Breast epithelium (tissue), 3 donors: Measurements from ENCODE around the gene RALGPS1.

Source experiments
- CTCF ChIP-seq, 3 donors: fragments of 450-650 bp; IDR thresholded peaks; one replicate each; pipeline ENCODE4 v1.5.1; 2016 to 2017; ENCODE audit warnings: antibody characterized with exemption in 3 of 3, mild to moderate bottlenecking in 3 of 3, moderate library complexity in 3 of 3
- POLR2AphosphoS5 ChIP-seq, 3 donors: sonication (generic); formaldehyde crosslinking; IDR thresholded peaks; one replicate each; pipeline ENCODE4 v1.6.1; 2017; ENCODE audit warnings: antibody characterized with exemption in 3 of 3

DNA sequence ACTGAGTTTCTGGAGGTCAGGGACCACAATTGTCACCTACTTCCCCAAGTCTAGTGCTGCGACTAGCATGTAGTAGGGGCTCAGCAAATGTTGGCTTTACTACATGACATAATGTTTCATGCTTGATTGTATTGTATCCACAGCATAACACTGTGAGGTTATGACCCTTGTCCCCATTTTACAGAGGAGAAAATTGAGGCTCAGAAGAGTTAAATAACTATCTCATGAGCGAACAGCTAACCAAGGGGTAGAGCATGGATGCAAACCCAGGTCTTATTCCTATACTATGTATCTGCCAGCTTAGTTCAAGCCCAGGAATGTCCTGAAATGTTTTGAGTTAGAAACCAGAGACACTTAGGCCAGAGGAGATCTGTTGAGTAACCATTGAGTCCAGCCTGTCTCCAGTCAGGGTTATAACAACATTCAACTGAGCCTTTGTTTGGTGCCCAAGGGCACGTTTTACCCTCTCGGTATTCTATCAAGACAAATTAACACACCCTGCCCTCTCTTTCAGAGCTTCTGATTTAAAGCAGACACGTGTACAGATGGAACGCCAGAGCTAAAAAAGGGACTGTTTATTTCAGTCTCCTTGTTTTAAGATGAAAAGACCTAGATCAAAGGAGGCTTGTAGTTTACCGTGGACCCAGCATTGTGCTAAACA is 191.4 kb downstream of the RALGPS1 start:
- no peak for TF ChIP-seq CTCF (IDR thresholded peaks at IDR 0.05)
- TF ChIP-seq POLR2AphosphoS5 (IDR thresholded peaks at IDR 0.05): no peak
